22Rv1 (cell line): ENCODE data around the gene ID4.

Experiments used
- CTCF ChIP-seq: fragments of 450-650 bp; IDR thresholded peaks from 2 replicates; pipeline ENCODE4 v1.5.1; 2017; ENCODE audit warnings: mild to moderate bottlenecking
- ZFX ChIP-seq: fragments of 450-650 bp; IDR thresholded peaks from 2 replicates; pipeline ENCODE4 v1.6.1; 2017; ENCODE audit warnings: antibody characterized with exemption, borderline replicate concordance

- no peak for TF ChIP-seq CTCF
- no peak for TF ChIP-seq ZFX
Observed at GRCh38 chr6:19824058-19824807, 12.9 kb upstream of the ID4 start.
